ENCODE results near the gene ZNF512B. TPM values are rescaled to one million over a fixed set of nuclear protein-coding genes. Genes with fewer than 3 reads are reported as not detected.

The ZNF512B gene
- total and polyA plus RNA-seq, 8 donors, result 3.5 to 12.1 (median 8.2) TPM

- no peak for DNase-seq
- no peak overlapping the region for H3K4me3 ChIP-seq
- WGBS, 5 donors, result 85 to 93% (median 90%) methylated on average over 5 of the region's 5 CpGs
- no peak for TF ChIP-seq CTCF (IDR thresholded peaks at IDR 0.05)
- no peak for TF ChIP-seq POLR2A (IDR thresholded peaks at IDR 0.05)
- no peak for TF ChIP-seq EP300 (IDR thresholded peaks at IDR 0.05)
- no peak for TF ChIP-seq POLR2AphosphoS5 (IDR thresholded peaks at IDR 0.05)
- H3K4me1 ChIP-seq, result peaks cover 21 to 43% (median 38%) of the 10 kb centered on the region in 4 donors
- intact Hi-C loops (cut with DNase I; ENCODE audit: low total_unique reads), result loop anchor here (5.0 kb wide), 1 partner anchor 434 kb away; the partner anchor contains the start of gene PTK6
- peak overlapping the region in 1 of 5 donors; percentile 56 for H3K27ac ChIP-seq
- H3K9me3 ChIP-seq, result peaks cover 0 to 10% (median 1%) of the 10 kb centered on the region in 4 donors
- peaks cover 5 to 28% (median 18%) of the 10 kb centered on the region in 4 donors for H3K36me3 ChIP-seq
- no peaks in the 10 kb centered on the region for H3K27me3 ChIP-seq
These were observed 1.1 kb upstream of the ZNF512B start for GRCh38 chr20:63970714-63971431.

- H3K9me3 ChIP-seq, result peaks cover 0 to 15% (median 1%) of the 10 kb centered on the region in 4 donors
- intact Hi-C loops (cut with DNase I; ENCODE audit: low total_unique reads), result no loop called here
- DNase-seq, result peak; percentile 27 to 74
- peak overlapping the region; percentile 67 to 87 (median 70) for H3K4me3 ChIP-seq
- no peaks in the 10 kb centered on the region for H3K27me3 ChIP-seq
- TF ChIP-seq POLR2A (IDR thresholded peaks at IDR 0.05) (no peak), POLR2AphosphoS5 (IDR thresholded peaks at IDR 0.05) (no peak), EP300 (IDR thresholded peaks at IDR 0.05) (no peak), CTCF (IDR thresholded peaks at IDR 0.05) (no peak)
- WGBS, 5 donors, result 1 to 9% (median 2%) methylated on average over 6 to 70 of the region's 70 CpGs
- peak overlapping the region; percentile 35 to 85 (median 50) for H3K27ac ChIP-seq
- peaks cover 21 to 34% (median 27%) of the 10 kb centered on the region in 4 donors for H3K4me1 ChIP-seq
- H3K36me3 ChIP-seq, result peaks cover 9 to 28% (median 23%) of the 10 kb centered on the region in 4 donors
These were observed 586 bp downstream of the ZNF512B start for GRCh38 chr20:63968928-63969760.

GRCh38 chr20:63968136-63968927 is 1.4 kb downstream of the ZNF512B start:
- 74 to 84% (median 79%) methylated on average over 7 to 14 of the region's 14 CpGs for WGBS, 5 donors
- H3K9me3 ChIP-seq, result peaks cover 0 to 15% (median 1%) of the 10 kb centered on the region in 4 donors
- peak overlapping the region in 4 of 5 donors; percentile 35 to 85 (median 66) for H3K27ac ChIP-seq
- intact Hi-C loops (cut with DNase I; ENCODE audit: low total_unique reads), result no loop called here
- no peak for TF ChIP-seq CTCF (IDR thresholded peaks at IDR 0.05)
- TF ChIP-seq POLR2AphosphoS5 (IDR thresholded peaks at IDR 0.05), result no peak
- TF ChIP-seq POLR2A (IDR thresholded peaks at IDR 0.05), result no peak
- TF ChIP-seq EP300 (IDR thresholded peaks at IDR 0.05), result no peak
- H3K36me3 ChIP-seq, result peaks cover 17 to 36% (median 31%) of the 10 kb centered on the region in 4 donors
- peak in 1 of 2 donors; percentile 31 for DNase-seq
- peaks cover 16 to 26% (median 20%) of the 10 kb centered on the region in 4 donors for H3K4me1 ChIP-seq
- H3K4me3 ChIP-seq, result peak overlapping the region; percentile 67 to 87 (median 70)
- no peaks in the 10 kb centered on the region for H3K27me3 ChIP-seq
